Raji (cell line): ENCODE data around the gene FBXL20.

Experiments
- POLR2A ChIP-seq: IDR thresholded peaks from 2 replicates; pipeline ENCODE4 v1.6.1; 2011; ENCODE audit warnings: low read depth, low read length, control low read depth; ENCODE audit not compliant: insufficient read depth

Gene FBXL20

GRCh38 chr17:39205112-39205526 lies 196.3 kb downstream of the FBXL20 start:
- peak; percentile 41; the same call in 1 of the 2 replicates for TF ChIP-seq POLR2A

- TF ChIP-seq POLR2A: no peak
These were observed 197.2 kb downstream of the FBXL20 start for GRCh38 chr17:39204245-39204644.
